ENCODE data around the gene EVI2B.
A peak's percentile ranks its signal among the peaks of the same experiment; 100 is the strongest.
"Not testable (repeated sequence)": the region's sequence is repeated elsewhere in the genome, so short reads cannot be mapped to it uniquely, and the experiment has no call there.

Gene EVI2B

GRCh38 chr17:31313982-31314781, at the start of gene EVI2B:
Gene EVI2B (minus strand): TSS chr17:31314054. CDS start chr17:31305609, 8,445 bp downstream.
- in situ Hi-C loops (cut with HindIII; ENCODE audit: low pct_unique_long_range_greater_than_20kb, low sequenced_read_pairs): no loop called here
- no peak for DNase-seq (ENCODE audit: low read depth in 1 of 2, low spot score in 1 of 2)
- TF ChIP-seq JUND (IDR thresholded peaks at IDR 0.05; ENCODE audit: low read depth): no peak

- no peak for TF ChIP-seq JUND (IDR thresholded peaks at IDR 0.05; ENCODE audit: low read depth)
- in situ Hi-C loops (cut with HindIII; ENCODE audit: low pct_unique_long_range_greater_than_20kb, low sequenced_read_pairs): no loop called here
These were observed 44.1 kb upstream of the EVI2B start for GRCh38 chr17:31357839-31358394.

GRCh38 chr17:31357091-31357490, 43.2 kb upstream of the EVI2B start:
- TF ChIP-seq JUND (IDR thresholded peaks at IDR 0.05; ENCODE audit: low read depth): no peak
- in situ Hi-C loops (cut with HindIII; ENCODE audit: low pct_unique_long_range_greater_than_20kb, low sequenced_read_pairs): no loop called here
- no peak for DNase-seq (ENCODE audit: low read depth in 1 of 2, low spot score in 1 of 2)

More at GRCh38 chr17:31357839-31358394, 44.1 kb upstream of the EVI2B start:
- peak in 1 of 2 experiments; percentile 59 for DNase-seq (ENCODE audit: low read depth in 1 of 2, low spot score in 1 of 2)

- no peak for TF ChIP-seq JUND (IDR thresholded peaks at IDR 0.05; ENCODE audit: low read depth)
These were observed 42.1 kb upstream of the EVI2B start for GRCh38 chr17:31355935-31356334.

GRCh38 chr17:31349454-31349853, 35.6 kb upstream of the EVI2B start:
- DNase-seq (ENCODE audit: low read depth in 1 of 2, low spot score in 1 of 2): no peak
- in situ Hi-C loops (cut with HindIII; ENCODE audit: low pct_unique_long_range_greater_than_20kb, low sequenced_read_pairs): no loop called here
- no peak for TF ChIP-seq JUND (IDR thresholded peaks at IDR 0.05; ENCODE audit: low read depth)

More at GRCh38 chr17:31355935-31356334, 42.1 kb upstream of the EVI2B start:
- in situ Hi-C loops (cut with HindIII; ENCODE audit: low pct_unique_long_range_greater_than_20kb, low sequenced_read_pairs): no loop called here
- no peak for DNase-seq (ENCODE audit: low read depth in 1 of 2, low spot score in 1 of 2)

- in situ Hi-C loops (cut with HindIII; ENCODE audit: low pct_unique_long_range_greater_than_20kb, low sequenced_read_pairs): not testable (repeated sequence)
These were observed 31.4 kb upstream of the EVI2B start for GRCh38 chr17:31345191-31345747.

GRCh38 chr17:31339906-31340661, 26.2 kb upstream of the EVI2B start:
- no peak for TF ChIP-seq JUND (IDR thresholded peaks at IDR 0.05; ENCODE audit: low read depth)
- in situ Hi-C loops (cut with HindIII; ENCODE audit: low pct_unique_long_range_greater_than_20kb, low sequenced_read_pairs): no loop called here
- no peak for DNase-seq (ENCODE audit: low read depth in 1 of 2, low spot score in 1 of 2)

More at GRCh38 chr17:31345191-31345747, 31.4 kb upstream of the EVI2B start:
- DNase-seq (ENCODE audit: low read depth in 1 of 2, low spot score in 1 of 2): not testable (repeated sequence)

- in situ Hi-C loops (cut with HindIII; ENCODE audit: low pct_unique_long_range_greater_than_20kb, low sequenced_read_pairs): no loop called here
- TF ChIP-seq JUND (IDR thresholded peaks at IDR 0.05; ENCODE audit: low read depth): no peak
- no peak for DNase-seq (ENCODE audit: low read depth in 1 of 2, low spot score in 1 of 2)
These were observed 15.4 kb upstream of the EVI2B start for GRCh38 chr17:31329221-31329620.

- no peak for TF ChIP-seq JUND (IDR thresholded peaks at IDR 0.05; ENCODE audit: low read depth)
- no peak for DNase-seq (ENCODE audit: low read depth in 1 of 2, low spot score in 1 of 2)
- in situ Hi-C loops (cut with HindIII; ENCODE audit: low pct_unique_long_range_greater_than_20kb, low sequenced_read_pairs): no loop called here
These were observed 14.3 kb upstream of the EVI2B start for GRCh38 chr17:31328160-31328535.

GRCh38 chr17:31327534-31328159, 13.8 kb upstream of the EVI2B start:
- no peak for TF ChIP-seq JUND (IDR thresholded peaks at IDR 0.05; ENCODE audit: low read depth)
- no peak for DNase-seq (ENCODE audit: low read depth in 1 of 2, low spot score in 1 of 2)
- in situ Hi-C loops (cut with HindIII; ENCODE audit: low pct_unique_long_range_greater_than_20kb, low sequenced_read_pairs): no loop called here

- TF ChIP-seq JUND (IDR thresholded peaks at IDR 0.05; ENCODE audit: low read depth): no peak
- in situ Hi-C loops (cut with HindIII; ENCODE audit: low pct_unique_long_range_greater_than_20kb, low sequenced_read_pairs): no loop called here
These were observed 9.7 kb upstream of the EVI2B start for GRCh38 chr17:31323551-31323950.

GRCh38 chr17:31321966-31322365, 8.1 kb upstream of the EVI2B start:
- no peak for TF ChIP-seq JUND (IDR thresholded peaks at IDR 0.05; ENCODE audit: low read depth)
- in situ Hi-C loops (cut with HindIII; ENCODE audit: low pct_unique_long_range_greater_than_20kb, low sequenced_read_pairs): no loop called here

More at GRCh38 chr17:31323551-31323950, 9.7 kb upstream of the EVI2B start:
- no peak for DNase-seq (ENCODE audit: low read depth in 1 of 2, low spot score in 1 of 2)

More at GRCh38 chr17:31321966-31322365, 8.1 kb upstream of the EVI2B start:
- DNase-seq (ENCODE audit: low read depth in 1 of 2, low spot score in 1 of 2): no peak
